Gastrocnemius medialis (tissue), 4 donors: Measurements from ENCODE around the gene HDGFL1. TPM values are rescaled to one million over a fixed set of nuclear protein-coding genes. Genes with fewer than 3 reads are reported as not detected.

Source experiments
- ATAC-seq, 2 donors: fragments of 150-250 bp; one replicate each; pipeline ENCODE4 v1.9.1; 2016
- DNase-seq, 2 donors: peaks; one replicate each; pipeline ENCODE4 v3.0.0-alpha.2; 2019
- H3K27ac ChIP-seq, 4 donors: fragments of 200-600 bp; sonication (generic); 1 replicate in 1 of 4; 2 replicates in 3 of 4; pipeline ENCODE4 v1.5.1; 2016 to 2018; ENCODE audit warnings: mild to moderate bottlenecking in 2 of 4, moderate library complexity in 1 of 4
- H3K27me3 ChIP-seq, 3 donors: fragments of 200-600 bp; sonication (generic) in 2 of 3; 1 replicate in 1 of 3; 2 replicates in 2 of 3; pipeline versions ENCODE4 v1.5.1 to v1.6.0; 2016 to 2019; ENCODE audit warnings: mild to moderate bottlenecking in 1 of 3, moderate library complexity in 1 of 3
- H3K36me3 ChIP-seq, 2 donors: fragments of 200-600 bp; sonication (generic) in 1 of 2; one replicate each; pipeline ENCODE4 v1.5.1; 2017 to 2018
- H3K4me1 ChIP-seq, 2 donors: fragments of 200-600 bp; sonication (generic) in 1 of 2; one replicate each; pipeline ENCODE4 v1.5.1; 2016 to 2017; ENCODE audit warnings: mild to moderate bottlenecking in 2 of 2
- H3K4me3 ChIP-seq, 4 donors: fragments of 200-600 bp; sonication (generic) in 3 of 4; 1 replicate in 1 of 4; 2 replicates in 3 of 4; pipeline ENCODE4 v1.5.1; 2016 to 2019; ENCODE audit warnings: mild to moderate bottlenecking in 2 of 4
- H3K9me3 ChIP-seq, 3 donors: fragments of 200-600 bp; sonication (generic) in 2 of 3; 1 replicate in 1 of 3; 2 replicates in 2 of 3; pipeline ENCODE4 v1.5.1; 2016 to 2019
- POLR2A ChIP-seq, 2 donors: fragments of 450-650 bp; IDR thresholded peaks; one replicate each; pipeline ENCODE4 v1.6.1; 2017; ENCODE audit warnings: antibody characterized with exemption in 2 of 2, mild to moderate bottlenecking in 2 of 2, moderate library complexity in 2 of 2
- in situ Hi-C, 4 donors: fragments of 200-750 bp; cut with MboI; loops; one replicate each; pipeline versions ENCODE4 v1.15.0 to v1.8.0; 2017; ENCODE audit warnings: low sequenced_read_pairs in 4 of 4
- intact Hi-C: fragments of 100-400 bp; cut with DNase I; formaldehyde crosslinking; loops from one replicate; pipeline ENCODE4 v1.15.1; 2023; ENCODE audit warnings: low total_unique reads
- total RNA-seq, 4 donors: library from RNA; depleted of rRNA; stranded (reverse); fragments of >200 nt; gene quantifications; one replicate each; pipeline versions ENCODE4 v1.1.0 to v1.2.3, GENCODE V29; 2016
- TF ChIP-seq, protein P1 (sequence below), 5 experiments: fragments of 450-650 bp in 3 of 5; fragments of 200-600 bp in 2 of 5; sonication (generic) in 2 of 5; IDR thresholded peaks in 4 of 5; conservative IDR thresholded peaks in 1 of 5; 1 replicate in 4 of 5; 2 replicates in 1 of 5; pipeline ENCODE4 v1.5.1; 2016 to 2019; ENCODE audit warnings: antibody characterized with exemption in 5 of 5, mild to moderate bottlenecking in 3 of 5, moderate library complexity in 3 of 5

Gene HDGFL1
- total RNA-seq, 4 donors from 2014 or later: not detected

DNA sequence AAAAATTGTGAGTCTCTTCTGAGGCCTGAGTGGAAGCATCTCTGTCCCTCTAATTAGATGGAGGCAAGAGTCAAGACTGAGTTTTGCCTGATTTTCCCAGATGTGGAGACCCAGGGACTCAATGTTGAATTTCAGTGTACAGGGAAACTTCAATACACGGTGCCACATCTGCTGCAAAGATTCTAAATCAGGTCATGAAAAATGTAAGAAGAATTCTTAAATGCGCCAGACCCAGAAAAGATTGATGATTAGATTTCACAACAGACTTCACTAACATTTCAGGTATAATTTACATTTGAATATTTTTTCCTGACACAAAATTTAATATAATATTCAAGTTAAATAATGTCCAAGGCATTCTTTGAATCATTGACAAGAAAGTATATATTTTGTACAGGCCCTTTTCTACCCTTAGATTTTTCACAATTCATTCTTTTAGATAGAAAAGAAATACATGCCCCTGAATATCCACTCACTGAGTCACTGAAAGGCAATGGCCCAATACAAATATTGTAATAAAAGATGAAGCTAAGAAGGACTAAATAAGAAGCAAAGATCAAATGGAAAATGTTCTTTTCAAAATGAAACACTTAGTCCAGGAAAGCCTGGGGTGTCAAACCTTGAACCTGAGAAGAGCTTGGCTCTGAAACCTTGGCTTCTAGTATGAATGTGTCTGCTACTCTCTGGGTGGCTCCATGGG is 18.2 kb upstream of the HDGFL1 start:
- no peak for TF ChIP-seq POLR2A (IDR thresholded peaks at IDR 0.05)
- TF ChIP-seq, protein P1, sequence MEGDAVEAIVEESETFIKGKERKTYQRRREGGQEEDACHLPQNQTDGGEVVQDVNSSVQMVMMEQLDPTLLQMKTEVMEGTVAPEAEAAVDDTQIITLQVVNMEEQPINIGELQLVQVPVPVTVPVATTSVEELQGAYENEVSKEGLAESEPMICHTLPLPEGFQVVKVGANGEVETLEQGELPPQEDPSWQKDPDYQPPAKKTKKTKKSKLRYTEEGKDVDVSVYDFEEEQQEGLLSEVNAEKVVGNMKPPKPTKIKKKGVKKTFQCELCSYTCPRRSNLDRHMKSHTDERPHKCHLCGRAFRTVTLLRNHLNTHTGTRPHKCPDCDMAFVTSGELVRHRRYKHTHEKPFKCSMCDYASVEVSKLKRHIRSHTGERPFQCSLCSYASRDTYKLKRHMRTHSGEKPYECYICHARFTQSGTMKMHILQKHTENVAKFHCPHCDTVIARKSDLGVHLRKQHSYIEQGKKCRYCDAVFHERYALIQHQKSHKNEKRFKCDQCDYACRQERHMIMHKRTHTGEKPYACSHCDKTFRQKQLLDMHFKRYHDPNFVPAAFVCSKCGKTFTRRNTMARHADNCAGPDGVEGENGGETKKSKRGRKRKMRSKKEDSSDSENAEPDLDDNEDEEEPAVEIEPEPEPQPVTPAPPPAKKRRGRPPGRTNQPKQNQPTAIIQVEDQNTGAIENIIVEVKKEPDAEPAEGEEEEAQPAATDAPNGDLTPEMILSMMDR (IDR thresholded peaks at IDR 0.05 in 4 of 5, conservative IDR thresholded peaks at IDR 0.05 in 1 of 5): no peak
- DNase-seq (no peak), ATAC-seq (no peak)
- no peaks in the 10 kb centered on the region for H3K27me3 ChIP-seq
- H3K27ac ChIP-seq: no peak overlapping the region
- H3K4me3 ChIP-seq: no peak overlapping the region
- H3K36me3 ChIP-seq: no peaks in the 10 kb centered on the region
- intact Hi-C loops (no loop called here), in situ Hi-C loops (no loop called here)
- no peaks in the 10 kb centered on the region for H3K9me3 ChIP-seq
- H3K4me1 ChIP-seq: no peaks in the 10 kb centered on the region

DNA sequence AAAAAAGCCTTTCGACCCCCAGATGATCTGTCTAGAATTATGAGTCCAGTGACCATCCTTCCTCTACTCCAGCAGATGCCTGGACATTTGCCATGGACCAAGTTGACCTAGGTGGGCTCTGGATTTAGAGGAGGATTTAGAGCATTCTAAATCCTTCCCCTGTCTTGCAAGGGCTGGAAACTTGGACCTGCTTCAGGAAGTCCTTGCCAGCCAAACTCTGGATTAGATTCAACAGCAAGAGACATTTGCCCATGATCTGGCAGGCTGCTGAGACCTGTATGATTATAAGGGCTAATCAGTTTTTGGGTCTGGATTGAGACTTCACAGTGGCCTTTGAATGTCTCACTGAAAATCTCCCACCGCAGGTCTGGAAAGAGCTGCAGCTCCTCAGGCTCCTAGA is 13.1 kb upstream of the HDGFL1 start:
- H3K36me3 ChIP-seq: no peaks in the 10 kb centered on the region
- ATAC-seq: no peak
- intact Hi-C loops (no loop called here), in situ Hi-C loops (no loop called here)
- no peak overlapping the region for H3K4me3 ChIP-seq
- H3K27ac ChIP-seq: no peak overlapping the region
- H3K27me3 ChIP-seq: no peaks in the 10 kb centered on the region
- no peaks in the 10 kb centered on the region for H3K9me3 ChIP-seq
- TF ChIP-seq, protein P1 (IDR thresholded peaks at IDR 0.05 in 4 of 5, conservative IDR thresholded peaks at IDR 0.05 in 1 of 5): no peak
- TF ChIP-seq POLR2A (IDR thresholded peaks at IDR 0.05): no peak
- no peak for DNase-seq
- no peaks in the 10 kb centered on the region for H3K4me1 ChIP-seq

DNA sequence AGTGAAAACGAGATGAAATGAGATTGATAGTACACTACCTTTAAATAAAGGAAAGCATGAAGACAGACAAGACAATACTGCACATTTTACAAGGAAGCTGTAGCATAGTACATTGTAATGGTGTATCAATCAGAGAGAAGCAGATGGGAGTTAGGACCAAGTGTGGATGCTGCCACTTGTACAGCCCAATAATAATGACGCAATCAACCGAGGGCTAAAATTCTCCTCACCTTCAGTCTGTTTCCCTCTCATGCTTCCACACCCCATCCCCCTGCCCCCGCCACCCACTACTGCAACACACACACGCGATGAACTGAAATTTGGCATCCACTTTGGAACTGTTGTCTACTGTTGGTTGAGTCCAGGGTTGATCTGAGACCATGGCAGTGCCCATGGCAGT is 12.4 kb upstream of the HDGFL1 start:
- Histone ChIP-seq H3K27ac (no peak overlapping the region), H3K36me3 (no peaks in the 10 kb centered on the region), H3K4me1 (no peaks in the 10 kb centered on the region), H3K9me3 (no peaks in the 10 kb centered on the region), H3K4me3 (no peak overlapping the region), H3K27me3 (no peaks in the 10 kb centered on the region)
- ATAC-seq: no peak
- DNase-seq: no peak
- intact Hi-C loops (no loop called here), in situ Hi-C loops (no loop called here)
- no peak for TF ChIP-seq POLR2A (IDR thresholded peaks at IDR 0.05)
- TF ChIP-seq, protein P1 (IDR thresholded peaks at IDR 0.05 in 4 of 5, conservative IDR thresholded peaks at IDR 0.05 in 1 of 5): no peak

DNA sequence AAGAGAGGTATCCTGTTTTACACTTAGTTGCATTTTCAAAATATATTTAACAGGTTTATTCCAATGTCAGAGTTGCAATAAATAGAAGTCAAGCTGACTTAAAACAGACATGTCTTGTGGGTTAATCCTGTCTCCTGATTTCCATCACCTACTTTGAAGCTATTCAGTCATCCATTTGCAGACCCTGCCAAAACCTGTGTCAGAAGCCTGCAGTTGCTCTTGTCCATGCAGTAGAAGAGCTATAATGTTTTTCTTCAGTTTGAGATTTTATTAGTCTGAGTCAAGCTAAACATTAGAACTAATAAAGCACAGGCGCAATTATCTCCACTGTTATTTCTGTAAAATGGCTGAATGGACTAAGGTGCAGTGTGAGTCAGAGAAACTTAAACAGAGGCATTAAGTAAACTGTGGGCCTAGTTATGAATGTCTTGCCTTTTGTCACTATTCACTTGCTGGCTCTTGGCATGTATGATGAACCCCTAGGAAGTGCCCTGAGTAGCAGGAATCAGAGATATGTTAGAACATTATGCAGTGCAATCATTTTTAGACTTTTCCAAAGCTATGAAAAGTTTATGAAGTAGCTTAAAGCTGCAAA is 11.0 kb upstream of the HDGFL1 start:
- Histone ChIP-seq H3K27ac (no peak overlapping the region), H3K4me3 (no peak overlapping the region), H3K9me3 (no peaks in the 10 kb centered on the region), H3K27me3 (no peaks in the 10 kb centered on the region), H3K36me3 (no peaks in the 10 kb centered on the region), H3K4me1 (no peaks in the 10 kb centered on the region)
- intact Hi-C loops: no loop called here
- TF ChIP-seq, protein P1 (IDR thresholded peaks at IDR 0.05 in 4 of 5, conservative IDR thresholded peaks at IDR 0.05 in 1 of 5): no peak
- no peak for TF ChIP-seq POLR2A (IDR thresholded peaks at IDR 0.05)
- DNase-seq: no peak
- no peak for ATAC-seq
- in situ Hi-C loops: no loop called here
